HCT116 (cell line): Measurements from ENCODE around the gene YIPF4. TPM values are rescaled to one million over a fixed set of nuclear protein-coding genes. Genes with fewer than 3 reads are reported as not detected.

Experiments used
- ATAC-seq: fragments of 200-7000 bp; cut with Tn5 transposase; 2 replicates; pipeline ENCODE4 v1.9.1; 2020; ENCODE audit warnings: mild to moderate bottlenecking, moderate library complexity
- BruUV-seq: library from RNA; stranded (reverse); fragments of 400-500 nt; replicated peaks from 2 replicates; lab custom pipeline; 2021; lab: Mats Ljungman, UMichigan
- CTCF ChIA-PET: fragments of 300-600 bp; sonication (Branson Sonifier 250); formaldehyde crosslinking; loops from one replicate; lab custom pipeline; 2021; ENCODE audit warnings: antibody characterized with exemption; lab: Charles Lee
- POLR2A ChIA-PET: fragments of 300-600, 350-600 bp; sonication (Branson Sonifier 250); formaldehyde crosslinking; loops from one replicate; lab custom pipeline; 2021; ENCODE audit warnings: antibody characterized with exemption; lab: Charles Lee
- RAD21 ChIA-PET, 2 experiments: fragments of 300-600 bp; sonication (Branson Sonifier 250); formaldehyde crosslinking; loops; one replicate each; lab custom pipeline; 2023; ENCODE audit warnings: low total read pairs in 2 of 2; ENCODE audit not compliant: uncharacterized antibody in 2 of 2, unreplicated experiment in 2 of 2, low non-redundant PET in 1 of 2; lab: Charles Lee
- DNase-seq: peaks from one replicate; pipeline ENCODE4 v3.0.0-alpha.2; 2010; ENCODE audit warnings: low read depth, low spot score
- H2AFZ ChIP-seq: fragments of 200-600 bp; shearing (Covaris generic), sonication (generic); 2 replicates; pipeline ENCODE4 v1.6.1; 2017; ENCODE audit warnings: low read depth, mixed run types, mixed read lengths, antibody characterized with exemption, low read length; ENCODE audit not compliant: poor library complexity, severe bottlenecking
- H3K27ac ChIP-seq: 2 replicates; pipeline ENCODE4 v1.5.1; 2012; ENCODE audit warnings: low read depth, low read length
- H3K27me3 ChIP-seq: fragments of 200-600 bp; sonication (generic); 2 replicates; pipeline ENCODE4 v1.6.1; 2016; ENCODE audit warnings: mixed run types, low read length, mixed read lengths; ENCODE audit not compliant: insufficient read depth
- H3K36me3 ChIP-seq, 2 experiments: fragments of 200-500 bp in 1 of 2; fragments of 200-600 bp in 1 of 2; sonication (Bioruptor generic) in 1 of 2; sonication (generic) in 1 of 2; 2 replicates each; pipeline versions ENCODE4 v1.5.1 to v1.6.1; 2014 to 2016; ENCODE audit warnings: low read length in 2 of 2, inconsistent platforms in 1 of 2, mixed read lengths in 1 of 2, mixed run types in 1 of 2; ENCODE audit not compliant: insufficient read depth in 2 of 2, control insufficient read depth in 1 of 2
- H3K4me1 ChIP-seq, 2 experiments: fragments of 200-600 bp in 1 of 2; sonication (generic) in 1 of 2; 2 replicates each; pipeline versions ENCODE4 v1.5.1 to v1.6.1; 2012 to 2017; ENCODE audit warnings: low read length in 2 of 2, inconsistent platforms in 1 of 2, mild to moderate bottlenecking in 1 of 2, mixed read lengths in 1 of 2, mixed run types in 1 of 2, moderate library complexity in 1 of 2; ENCODE audit not compliant: insufficient read depth in 2 of 2, control insufficient read depth in 1 of 2
- H3K4me2 ChIP-seq: fragments of 200-600 bp; sonication (generic); 2 replicates; pipeline ENCODE4 v1.6.1; 2017; ENCODE audit warnings: mixed run types, low read length, mixed read lengths
- H3K4me3 ChIP-seq, 2 experiments: fragments of 200-600 bp in 1 of 2; sonication (generic) in 1 of 2; replicated peaks in 1 of 2; 2 replicates each; pipeline ENCODE4 v1.5.1; 2011 to 2016; ENCODE audit warnings: low read length in 2 of 2, control low read depth in 1 of 2, low read depth in 1 of 2, mild to moderate bottlenecking in 1 of 2, mixed read lengths in 1 of 2, mixed run types in 1 of 2
- H3K79me2 ChIP-seq: fragments of 200-600 bp; sonication (generic); 2 replicates; pipeline ENCODE4 v1.6.1; 2017; ENCODE audit warnings: mild to moderate bottlenecking, mixed run types, low read length, moderate library complexity, mixed read lengths; ENCODE audit not compliant: insufficient read depth
- H3K9ac ChIP-seq: fragments of 200-600 bp; sonication (generic); 2 replicates; pipeline ENCODE4 v1.6.1; 2016; ENCODE audit warnings: low read length, mixed read lengths
- H3K9me2 ChIP-seq: fragments of 200-600 bp; sonication (generic), shearing (Covaris generic); 2 replicates; pipeline ENCODE4 v1.6.1; 2017; ENCODE audit warnings: mixed run types, mild to moderate bottlenecking, moderate library complexity; ENCODE audit not compliant: insufficient read depth
- H3K9me3 ChIP-seq, 2 experiments: fragments of 200-500 bp in 1 of 2; fragments of 200-600 bp in 1 of 2; sonication (Bioruptor generic) in 1 of 2; sonication (generic) in 1 of 2; 2 replicates each; pipeline ENCODE4 v1.6.1; 2014 to 2017; ENCODE audit warnings: low read length in 2 of 2, mixed read lengths in 2 of 2, inconsistent platforms in 1 of 2, low read depth in 1 of 2, mild to moderate bottlenecking in 1 of 2, mixed run types in 1 of 2, moderate library complexity in 1 of 2; ENCODE audit not compliant: control insufficient read depth in 1 of 2, insufficient read depth in 1 of 2
- H4K20me1 ChIP-seq: fragments of 200-600 bp; sonication (generic), shearing (Covaris generic); 2 replicates; pipeline ENCODE4 v1.6.1; 2017; ENCODE audit warnings: mixed run types, mild to moderate bottlenecking, moderate library complexity; ENCODE audit not compliant: insufficient read depth
- CBX3 ChIP-seq: IDR thresholded peaks from 2 replicates; pipeline ENCODE4 v1.6.1; 2012; ENCODE audit warnings: low read depth
- EGR1 ChIP-seq: IDR thresholded peaks from 2 replicates; pipeline ENCODE4 v1.6.1; 2012; ENCODE audit warnings: low read depth
- ELF1 ChIP-seq: IDR thresholded peaks from 2 replicates; pipeline ENCODE4 v1.6.1; 2012; ENCODE audit warnings: low read depth, borderline replicate concordance
- EZH2phosphoT487 ChIP-seq: fragments of 200-600 bp; IDR thresholded peaks from 2 replicates; pipeline ENCODE4 v1.6.1; 2018; ENCODE audit warnings: antibody characterized with exemption, borderline replicate concordance
- JUND ChIP-seq: IDR thresholded peaks from 2 replicates; pipeline ENCODE4 v1.6.1; 2012
- RAD21 ChIP-seq: IDR thresholded peaks from 2 replicates; pipeline ENCODE4 v1.6.1; 2012; ENCODE audit warnings: low read depth, mild to moderate bottlenecking
- ZNF274 ChIP-seq: fragments of 200-500 bp; sonication (Bioruptor generic); IDR thresholded peaks from 2 replicates; pipeline ENCODE4 v1.6.1; 2014; ENCODE audit warnings: mild to moderate bottlenecking, low read depth, low read length, inconsistent platforms
- intact Hi-C: fragments of 100-400 bp; cut with micrococcal nuclease; formaldehyde crosslinking; loops from 2 replicates; pipeline ENCODE4 v1.10.0; 2022
- total RNA-seq: library from RNA; stranded (reverse); gene quantifications from one replicate; pipeline ENCODE4 v1.2.1, GENCODE V29; 2021; ENCODE audit not compliant: unreplicated experiment
- TF ChIP-seq, protein P1 (sequence below), 3 experiments: fragments of 200-600 bp in 1 of 3; sonication (generic) in 1 of 3; IDR thresholded peaks in 2 of 3; conservative IDR thresholded peaks in 1 of 3; 2 replicates each; pipeline ENCODE4 v1.5.1; 2012 to 2017; ENCODE audit warnings: low read depth in 2 of 3, low read length in 2 of 3, antibody characterized with exemption in 1 of 3, borderline replicate concordance in 1 of 3, control low read depth in 1 of 3, mild to moderate bottlenecking in 1 of 3, mixed read lengths in 1 of 3, mixed run types in 1 of 3, moderate library complexity in 1 of 3; ENCODE audit not compliant: insufficient read depth in 1 of 3

Gene YIPF4
- total RNA-seq, 1 experiment from 2014 or later, result 29.8 TPM

DNA sequence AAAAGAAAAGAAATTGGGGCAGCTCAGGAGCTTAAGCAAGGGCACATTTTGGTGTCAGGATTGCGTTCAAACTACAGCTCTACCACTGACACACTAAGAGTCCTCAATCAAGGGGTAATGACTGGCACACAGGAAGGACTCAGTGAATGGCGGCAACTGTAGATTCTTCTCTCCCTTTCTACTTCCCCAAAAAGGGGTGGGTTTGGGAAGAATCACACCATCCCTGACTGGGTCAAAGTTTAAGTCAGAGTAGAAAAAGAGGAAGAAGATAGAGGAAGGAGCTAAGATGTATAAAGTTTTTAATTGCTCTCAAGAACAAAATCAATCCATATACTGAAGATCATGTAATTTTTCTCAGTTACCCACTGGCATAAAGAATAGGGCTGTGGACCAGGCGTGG lies 15.6 kb upstream of the YIPF4 start:
- H4K20me1 ChIP-seq, result no peaks in the 10 kb centered on the region
- intact Hi-C loops, result no loop called here
- no TSS peak for BruUV-seq
- no peak overlapping the region for H3K27ac ChIP-seq
- H3K36me3 ChIP-seq, result no peaks in the 10 kb centered on the region
- H3K4me2 ChIP-seq, result no peak overlapping the region
- no peaks in the 10 kb centered on the region for H3K27me3 ChIP-seq
- no peaks in the 10 kb centered on the region for H3K9me3 ChIP-seq
- no peak for DNase-seq
- no peak overlapping the region for H2AFZ ChIP-seq
- POLR2A ChIA-PET, result no interaction called here
- CTCF ChIA-PET, result no interaction called here
- TF ChIP-seq, protein P1, sequence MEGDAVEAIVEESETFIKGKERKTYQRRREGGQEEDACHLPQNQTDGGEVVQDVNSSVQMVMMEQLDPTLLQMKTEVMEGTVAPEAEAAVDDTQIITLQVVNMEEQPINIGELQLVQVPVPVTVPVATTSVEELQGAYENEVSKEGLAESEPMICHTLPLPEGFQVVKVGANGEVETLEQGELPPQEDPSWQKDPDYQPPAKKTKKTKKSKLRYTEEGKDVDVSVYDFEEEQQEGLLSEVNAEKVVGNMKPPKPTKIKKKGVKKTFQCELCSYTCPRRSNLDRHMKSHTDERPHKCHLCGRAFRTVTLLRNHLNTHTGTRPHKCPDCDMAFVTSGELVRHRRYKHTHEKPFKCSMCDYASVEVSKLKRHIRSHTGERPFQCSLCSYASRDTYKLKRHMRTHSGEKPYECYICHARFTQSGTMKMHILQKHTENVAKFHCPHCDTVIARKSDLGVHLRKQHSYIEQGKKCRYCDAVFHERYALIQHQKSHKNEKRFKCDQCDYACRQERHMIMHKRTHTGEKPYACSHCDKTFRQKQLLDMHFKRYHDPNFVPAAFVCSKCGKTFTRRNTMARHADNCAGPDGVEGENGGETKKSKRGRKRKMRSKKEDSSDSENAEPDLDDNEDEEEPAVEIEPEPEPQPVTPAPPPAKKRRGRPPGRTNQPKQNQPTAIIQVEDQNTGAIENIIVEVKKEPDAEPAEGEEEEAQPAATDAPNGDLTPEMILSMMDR (IDR thresholded peaks at IDR 0.05 in 2 of 3, conservative IDR thresholded peaks at IDR 0.05 in 1 of 3; ENCODE audit: borderline replicate concordance in 1 of 3, insufficient read depth in 1 of 3, low read depth in 2 of 3, low read length in 2 of 3), result no peak
- TF ChIP-seq JUND, result no peak
- TF ChIP-seq EGR1, result no peak
- TF ChIP-seq EZH2phosphoT487, result no peak
- no peak overlapping the region for H3K9ac ChIP-seq
- H3K9me2 ChIP-seq, result no peaks in the 10 kb centered on the region
- ATAC-seq, result no peak
- RAD21 ChIA-PET, result no interaction called here
- no peak overlapping the region for H3K4me3 ChIP-seq
- no peaks in the 10 kb centered on the region for H3K4me1 ChIP-seq
- no peaks in the 10 kb centered on the region for H3K79me2 ChIP-seq

DNA sequence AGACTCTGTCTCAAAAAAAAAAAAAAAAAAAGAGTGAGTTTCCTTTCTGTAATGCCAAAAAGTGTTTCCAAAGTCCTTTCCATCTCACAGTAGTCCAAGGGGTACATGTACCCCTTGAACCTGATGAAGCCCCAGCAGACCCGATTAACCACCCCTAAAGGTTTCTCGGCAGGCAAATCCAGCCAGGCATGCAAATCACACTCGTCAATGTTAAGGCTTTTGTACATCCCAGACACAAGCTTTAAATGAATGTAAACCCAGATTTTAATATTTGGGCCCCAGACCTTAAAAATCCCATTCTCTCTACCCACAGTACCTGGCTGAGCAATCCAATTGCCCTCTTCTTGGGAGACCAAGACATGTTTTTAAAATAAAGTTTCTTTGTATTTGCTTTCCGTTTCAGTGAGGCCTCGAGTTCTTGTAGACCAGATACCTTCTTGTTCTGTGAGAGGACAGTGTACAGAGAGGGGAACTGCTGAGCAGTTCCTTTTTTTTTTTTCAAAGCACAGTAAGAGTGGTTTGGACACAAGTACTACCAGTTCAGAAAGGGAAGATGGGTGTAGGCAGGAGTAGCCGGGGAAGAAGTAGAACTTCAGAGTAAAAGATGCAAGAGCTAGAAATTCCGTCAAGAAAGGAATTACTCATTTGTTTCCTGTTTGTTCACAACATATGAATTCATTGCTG lies 13.1 kb upstream of the YIPF4 start, which contains the start of gene NLRC4:
Gene NLRC4, minus strand, starts transcription at position 465 of the 684 bp plus-strand sequence. CDS start 8,111 bp downstream, outside the sequence.
- H3K9ac ChIP-seq, result no peak within 1 kb of the TSS
- ATAC-seq (no peak), DNase-seq (no peak)
- CTCF ChIA-PET, result no interaction called here
- H3K9me3 ChIP-seq, result no peaks in the 10 kb centered on the region
- POLR2A ChIA-PET, result no interaction called here
- no peaks in the 10 kb centered on the region for H3K36me3 ChIP-seq
- no peaks in the 10 kb centered on the region for H4K20me1 ChIP-seq
- TF ChIP-seq ELF1, result no peak
- TF ChIP-seq, protein P1 (IDR thresholded peaks at IDR 0.05 in 2 of 3, conservative IDR thresholded peaks at IDR 0.05 in 1 of 3; ENCODE audit: borderline replicate concordance in 1 of 3, insufficient read depth in 1 of 3, low read depth in 2 of 3, low read length in 2 of 3), result no peak
- no peak for TF ChIP-seq EGR1
- TF ChIP-seq ZNF274, result no peak
- TF ChIP-seq CBX3, result no peak
- no peak for TF ChIP-seq RAD21
- no peaks in the 10 kb centered on the region for H3K79me2 ChIP-seq
- intact Hi-C loops, result no loop called here
- no peak within 1 kb of the TSS for H3K27ac ChIP-seq
- H3K27me3 ChIP-seq, result no peaks in the 10 kb centered on the region
- no peak within 1 kb of the TSS for H2AFZ ChIP-seq
- no TSS peak for BruUV-seq
- H3K9me2 ChIP-seq, result no peaks in the 10 kb centered on the region
- no peaks in the 10 kb centered on the region for H3K4me1 ChIP-seq
- no peak within 1 kb of the TSS for H3K4me3 ChIP-seq
- RAD21 ChIA-PET, result no interaction called here
- no peak within 1 kb of the TSS for H3K4me2 ChIP-seq
